MM.1S (cell line): ENCODE results near the gene EXOC4.

ENCODE experiments used
- DNase-seq: peaks from one replicate; pipeline ENCODE4 v3.0.0-alpha.2; 2015
- H2AFZ ChIP-seq: fragments of 300-600 bp; sonication (generic); 2 replicates; pipeline ENCODE4 v1.6.0; 2016; ENCODE audit warnings: antibody characterized with exemption, low read length
- H3F3A ChIP-seq: fragments of 300-600 bp; sonication (generic); 2 replicates; pipeline ENCODE4 v1.6.1; 2016; ENCODE audit warnings: mild to moderate bottlenecking, antibody characterized with exemption, low read length, moderate library complexity, mixed read lengths; ENCODE audit not compliant: insufficient read depth
- H3K27ac ChIP-seq: fragments of 300-600 bp; sonication (generic); 2 replicates; pipeline ENCODE4 v1.5.1; 2016; ENCODE audit warnings: mild to moderate bottlenecking, low read length
- H3K27me3 ChIP-seq: fragments of 300-600 bp; sonication (generic); replicated peaks from 2 replicates; pipeline ENCODE4 v1.6.0; 2016; ENCODE audit warnings: low read length; ENCODE audit not compliant: insufficient read depth
- H3K36me3 ChIP-seq: fragments of 300-600 bp; sonication (generic); replicated peaks from 2 replicates; pipeline ENCODE4 v1.6.1; 2016; ENCODE audit warnings: mild to moderate bottlenecking, low read length, mixed read lengths; ENCODE audit not compliant: insufficient read depth
- H3K4me1 ChIP-seq: fragments of 300-600 bp; sonication (generic); 2 replicates; pipeline ENCODE4 v1.6.1; 2016; ENCODE audit warnings: low read length, mixed read lengths
- H3K4me2 ChIP-seq: fragments of 300-600 bp; sonication (generic); 2 replicates; pipeline ENCODE4 v1.6.0; 2016; ENCODE audit warnings: low read depth, low read length
- H3K4me3 ChIP-seq: fragments of 300-600 bp; sonication (generic); 2 replicates; pipeline ENCODE4 v1.5.1; 2016; ENCODE audit warnings: low read length, mixed read lengths
- H3K79me2 ChIP-seq: fragments of 300-600 bp; sonication (generic); 2 replicates; pipeline ENCODE4 v1.6.1; 2016; ENCODE audit warnings: mixed run types, low read length, mixed read lengths
- H3K9ac ChIP-seq: fragments of 300-600 bp; sonication (generic); 2 replicates; pipeline ENCODE4 v1.6.1; 2016; ENCODE audit warnings: low read length, mixed read lengths
- H3K9me2 ChIP-seq: fragments of 300-600 bp; sonication (generic); replicated peaks from 2 replicates; pipeline ENCODE4 v1.6.1; 2016; ENCODE audit warnings: mild to moderate bottlenecking, low read length, mixed read lengths; ENCODE audit not compliant: insufficient read depth
- H3K9me3 ChIP-seq: fragments of 300-600 bp; sonication (generic); replicated peaks from 2 replicates; pipeline ENCODE4 v1.6.1; 2016; ENCODE audit warnings: mild to moderate bottlenecking, low read length, mixed read lengths; ENCODE audit not compliant: insufficient read depth
- H4K20me1 ChIP-seq: fragments of 300-600 bp; sonication (generic); 2 replicates; pipeline ENCODE4 v1.6.1; 2016; ENCODE audit warnings: mild to moderate bottlenecking, low read length, moderate library complexity, mixed read lengths; ENCODE audit not compliant: insufficient read depth
- EZH2 ChIP-seq: fragments of 300-600 bp; sonication (generic); optimal IDR thresholded peaks from 2 replicates; pipeline ENCODE3; 2017; ENCODE audit warnings: low read depth, mild to moderate bottlenecking, antibody characterized with exemption, low read length, mixed read lengths
- EZH2phosphoT487 ChIP-seq: fragments of 300-600 bp; sonication (generic); IDR thresholded peaks from 2 replicates; pipeline ENCODE4 v1.6.1; 2018; ENCODE audit warnings: antibody characterized with exemption, low read length
- TF ChIP-seq, protein P1 (sequence below): fragments of 300-600 bp; sonication (generic); IDR thresholded peaks from 2 replicates; pipeline ENCODE4 v1.5.1; 2016; ENCODE audit warnings: antibody characterized with exemption, low read length, mixed read lengths

Gene EXOC4

DNA sequence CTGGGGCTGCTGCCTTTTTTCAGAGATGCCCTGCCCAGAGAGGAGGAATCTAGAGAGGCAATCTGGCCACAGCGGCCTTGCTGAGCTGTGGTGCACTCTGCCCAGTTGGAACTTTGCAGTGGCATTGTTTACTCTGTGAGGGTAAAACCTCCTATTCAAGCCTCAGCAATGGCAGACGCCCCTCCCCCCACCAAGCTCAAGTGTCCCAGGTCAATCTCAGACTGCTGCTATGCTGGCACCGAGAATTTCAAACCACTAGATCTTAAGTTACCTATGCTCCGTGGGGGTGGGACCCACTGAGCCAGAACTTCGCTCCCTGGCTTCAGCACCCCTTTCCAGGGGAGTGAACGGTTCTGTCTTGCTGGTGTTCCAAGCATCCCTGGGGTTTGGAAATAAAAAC, 77.2 kb downstream of the EXOC4 start:
- H3K4me1 ChIP-seq, result no peaks in the 10 kb centered on the region
- no peaks in the 10 kb centered on the region for H3K27me3 ChIP-seq
- H3K9me3 ChIP-seq, result no peaks in the 10 kb centered on the region
- no peak overlapping the region for H3K4me2 ChIP-seq
- H2AFZ ChIP-seq, result no peak overlapping the region
- TF ChIP-seq, protein P1, sequence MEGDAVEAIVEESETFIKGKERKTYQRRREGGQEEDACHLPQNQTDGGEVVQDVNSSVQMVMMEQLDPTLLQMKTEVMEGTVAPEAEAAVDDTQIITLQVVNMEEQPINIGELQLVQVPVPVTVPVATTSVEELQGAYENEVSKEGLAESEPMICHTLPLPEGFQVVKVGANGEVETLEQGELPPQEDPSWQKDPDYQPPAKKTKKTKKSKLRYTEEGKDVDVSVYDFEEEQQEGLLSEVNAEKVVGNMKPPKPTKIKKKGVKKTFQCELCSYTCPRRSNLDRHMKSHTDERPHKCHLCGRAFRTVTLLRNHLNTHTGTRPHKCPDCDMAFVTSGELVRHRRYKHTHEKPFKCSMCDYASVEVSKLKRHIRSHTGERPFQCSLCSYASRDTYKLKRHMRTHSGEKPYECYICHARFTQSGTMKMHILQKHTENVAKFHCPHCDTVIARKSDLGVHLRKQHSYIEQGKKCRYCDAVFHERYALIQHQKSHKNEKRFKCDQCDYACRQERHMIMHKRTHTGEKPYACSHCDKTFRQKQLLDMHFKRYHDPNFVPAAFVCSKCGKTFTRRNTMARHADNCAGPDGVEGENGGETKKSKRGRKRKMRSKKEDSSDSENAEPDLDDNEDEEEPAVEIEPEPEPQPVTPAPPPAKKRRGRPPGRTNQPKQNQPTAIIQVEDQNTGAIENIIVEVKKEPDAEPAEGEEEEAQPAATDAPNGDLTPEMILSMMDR, result no peak
- TF ChIP-seq EZH2 (no peak), EZH2phosphoT487 (no peak)
- no peaks in the 10 kb centered on the region for H3F3A ChIP-seq
- no peak for DNase-seq
- no peak overlapping the region for H3K27ac ChIP-seq
- H3K9me2 ChIP-seq, result no peaks in the 10 kb centered on the region
- H4K20me1 ChIP-seq, result no peaks in the 10 kb centered on the region
- no peaks in the 10 kb centered on the region for H3K36me3 ChIP-seq
- H3K4me3 ChIP-seq, result no peak overlapping the region
- peaks cover 6% of the 10 kb centered on the region for H3K79me2 ChIP-seq
- no peak overlapping the region for H3K9ac ChIP-seq

DNA sequence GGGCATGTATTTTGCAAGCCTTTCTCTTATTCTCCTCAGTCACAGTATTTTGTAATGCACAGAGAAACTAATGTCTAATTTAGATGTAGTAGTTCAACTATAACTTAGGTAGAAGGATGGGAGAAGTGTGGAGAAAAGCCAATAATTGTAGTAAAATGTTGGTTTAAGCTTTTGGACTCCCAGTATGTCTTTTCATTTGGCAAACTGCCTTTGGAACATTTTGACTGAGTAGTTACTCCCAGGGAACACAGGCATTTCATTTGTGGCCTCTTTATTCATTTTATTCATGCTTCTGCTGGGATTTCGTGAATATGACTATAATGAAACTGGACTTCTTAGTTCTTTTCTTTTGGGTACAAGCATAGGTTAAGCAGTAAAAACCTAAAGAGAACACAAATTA, 79.0 kb downstream of the EXOC4 start:
- H3K9me2 ChIP-seq, result no peaks in the 10 kb centered on the region
- DNase-seq, result no peak
- H3K4me2 ChIP-seq, result no peak overlapping the region
- H3K79me2 ChIP-seq, result peaks cover under 1% of the 10 kb centered on the region; the same call in 1 of the 2 replicates
- no peaks in the 10 kb centered on the region for H3K27me3 ChIP-seq
- H2AFZ ChIP-seq, result no peak overlapping the region
- TF ChIP-seq EZH2phosphoT487 (no peak), EZH2 (no peak)
- TF ChIP-seq, protein P1, result no peak
- no peaks in the 10 kb centered on the region for H3K9me3 ChIP-seq
- no peaks in the 10 kb centered on the region for H3F3A ChIP-seq
- no peaks in the 10 kb centered on the region for H3K4me1 ChIP-seq
- no peaks in the 10 kb centered on the region for H3K36me3 ChIP-seq
- H3K4me3 ChIP-seq, result no peak overlapping the region
- H3K9ac ChIP-seq, result no peak overlapping the region
- no peaks in the 10 kb centered on the region for H4K20me1 ChIP-seq
- no peak overlapping the region for H3K27ac ChIP-seq

DNA sequence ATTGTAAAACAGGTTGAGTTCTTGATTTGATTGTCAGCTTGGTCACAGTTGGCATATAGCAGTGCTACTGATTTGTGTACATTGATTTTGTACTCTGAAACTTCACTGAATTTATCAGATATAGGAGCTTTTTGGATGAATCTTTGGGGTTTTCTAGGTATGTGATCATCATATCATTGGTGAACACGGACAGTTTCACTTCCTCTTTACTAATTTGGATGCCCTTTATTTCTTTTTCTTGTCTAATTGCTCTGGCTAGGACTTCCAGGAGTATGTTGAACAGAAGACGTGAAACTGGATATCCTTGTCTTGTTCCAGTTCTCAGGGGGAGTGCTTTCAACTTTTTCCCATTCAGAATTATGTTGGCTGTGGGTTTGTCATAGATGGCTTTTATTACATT, 86.9 kb downstream of the EXOC4 start:
- H3K9me3 ChIP-seq, result no peaks in the 10 kb centered on the region; the same call in 1 of the 2 replicates
- H3K27me3 ChIP-seq, result no peaks in the 10 kb centered on the region
- H3K4me1 ChIP-seq, result no peaks in the 10 kb centered on the region
- H3K36me3 ChIP-seq, result no peaks in the 10 kb centered on the region
- no peak overlapping the region for H2AFZ ChIP-seq
- H3K9ac ChIP-seq, result no peak overlapping the region
- no peak overlapping the region for H3K27ac ChIP-seq
- H4K20me1 ChIP-seq, result no peaks in the 10 kb centered on the region
- no peak for DNase-seq
- TF ChIP-seq, protein P1, result no peak
- no peak for TF ChIP-seq EZH2
- no peak for TF ChIP-seq EZH2phosphoT487
- peaks cover 6% of the 10 kb centered on the region; the same call in 1 of the 2 replicates for H3K79me2 ChIP-seq
- no peaks in the 10 kb centered on the region for H3K9me2 ChIP-seq
- H3K4me2 ChIP-seq, result no peak overlapping the region
- no peak overlapping the region for H3K4me3 ChIP-seq
- H3F3A ChIP-seq, result 0 out of 2 replicates have a peak, but pooled peaks cover 3% of the 10 kb centered on the region
